Activated CD4-positive, alpha-beta T cell treated with anti-CD3 and anti-CD28 coated beads, Interleukin-2, amount 50 U/mL, for 4 hours (primary cell): ENCODE results near the gene CDC42BPB.

Source experiments
- DNase-seq, 2 experiments: peaks; one replicate each; pipeline ENCODE4 v3.0.0-alpha.2; 2020

CDC42BPB gene

DNA sequence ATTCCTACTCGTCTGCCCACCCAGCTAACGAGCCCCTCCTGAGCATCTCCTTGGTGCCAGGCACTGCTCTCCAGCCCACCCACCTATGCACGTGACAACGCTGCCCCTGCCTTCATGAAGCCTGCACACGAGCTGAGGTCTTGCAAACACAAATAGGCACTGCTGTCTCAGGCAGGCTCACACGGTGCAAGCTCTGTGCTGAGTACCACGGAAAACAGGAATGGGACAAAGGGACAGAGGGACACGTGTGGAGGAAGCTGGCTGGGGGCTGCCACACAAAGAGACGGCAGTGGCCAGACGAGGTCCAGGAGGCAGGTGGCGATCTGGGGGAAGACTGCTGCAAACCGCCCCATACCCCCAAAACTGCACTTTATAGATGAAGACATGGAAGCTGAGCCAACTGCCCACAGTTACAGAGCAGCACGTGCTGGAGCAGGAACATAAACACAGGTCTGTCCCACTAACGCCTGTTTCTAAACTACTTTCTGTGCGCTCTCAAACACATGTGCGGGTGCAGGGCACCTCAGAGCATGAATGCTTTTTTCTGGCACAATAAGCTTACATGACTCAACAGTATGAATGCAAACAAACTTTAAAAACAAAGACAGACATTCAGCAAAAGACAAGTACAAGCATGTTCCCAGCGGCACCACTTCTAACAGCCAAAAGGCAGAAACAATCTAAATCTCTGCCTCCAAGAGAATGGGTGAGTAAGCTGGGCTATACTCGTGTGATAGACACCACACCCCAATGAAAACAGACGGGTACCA is 70.4 kb downstream of the CDC42BPB start:
- no peak for DNase-seq

- no peak for DNase-seq
Measured at GRCh38 chr14:102985665-102986064, 71.7 kb downstream of the CDC42BPB start.

DNA sequence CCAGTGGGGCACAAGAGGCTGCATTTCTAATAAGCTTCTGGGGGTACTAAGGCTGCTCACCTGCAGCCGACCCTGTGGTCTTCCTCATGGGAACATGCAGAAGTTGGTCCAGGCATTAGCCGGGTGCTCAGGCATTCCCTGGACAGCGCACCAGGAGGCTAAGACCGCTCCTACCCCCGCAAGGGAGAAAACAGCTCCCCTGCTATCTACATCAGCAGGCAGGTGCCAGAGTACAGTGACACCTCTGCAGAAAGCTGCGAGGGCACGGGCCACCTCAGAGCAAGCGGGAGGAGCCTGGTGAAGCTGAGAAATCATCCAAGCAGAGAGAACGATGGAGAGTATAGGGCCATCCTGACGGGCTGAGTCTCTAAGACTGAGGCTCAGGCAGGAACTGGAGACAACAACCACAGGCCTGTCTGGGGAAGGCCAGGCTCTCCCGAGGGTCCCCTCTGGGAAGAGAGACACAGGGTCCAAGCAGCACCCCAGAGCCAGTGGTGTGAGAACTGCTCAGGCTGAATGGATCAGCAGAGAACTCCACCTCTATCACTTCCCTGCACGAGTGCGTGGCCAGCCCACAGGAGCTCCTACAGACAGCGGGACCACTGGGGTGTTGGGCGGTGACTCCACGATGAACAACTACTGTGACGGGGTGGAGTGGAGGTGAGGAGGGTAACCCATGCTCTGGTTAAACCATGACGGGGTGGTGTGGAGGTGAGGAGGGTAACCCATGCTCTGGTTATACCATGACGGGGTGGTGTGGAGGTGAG is 72.8 kb downstream of the CDC42BPB start:
- DNase-seq, result no peak

GRCh38 chr14:102983496-102983895 is 73.9 kb downstream of the CDC42BPB start:
- no peak for DNase-seq

- no peak for DNase-seq
Measured at GRCh38 chr14:102982852-102983470, 74.4 kb downstream of the CDC42BPB start.

- DNase-seq, result no peak
Measured at GRCh38 chr14:102980409-102980810, 76.9 kb downstream of the CDC42BPB start.

- no peak for DNase-seq
Measured at GRCh38 chr14:102979406-102979805, 77.9 kb downstream of the CDC42BPB start.

DNA sequence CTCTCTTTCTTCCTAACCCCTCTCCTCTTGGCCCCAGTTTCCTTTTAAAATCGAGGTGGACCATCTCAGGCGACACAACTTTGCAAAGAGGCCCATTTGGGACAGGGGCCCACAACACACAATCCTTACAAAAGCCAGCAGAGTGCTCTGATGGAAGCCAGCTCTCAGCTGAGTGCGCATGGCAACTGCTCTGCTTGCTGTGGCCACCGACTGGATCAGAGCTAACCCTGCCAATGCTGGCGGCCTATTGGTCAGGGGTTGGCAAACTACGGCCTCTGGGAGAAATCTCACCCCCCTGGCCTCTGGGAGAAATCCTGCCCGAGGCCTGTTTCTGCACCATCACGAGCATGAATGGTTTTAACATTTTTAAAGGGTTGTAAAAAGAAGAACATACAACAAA is 79.9 kb downstream of the CDC42BPB start:
- no peak for DNase-seq

- no peak for DNase-seq
Measured at GRCh38 chr14:102975662-102976061, 81.7 kb downstream of the CDC42BPB start.

- DNase-seq, result no peak
Measured at GRCh38 chr14:102973706-102974285, 83.6 kb downstream of the CDC42BPB start.

DNA sequence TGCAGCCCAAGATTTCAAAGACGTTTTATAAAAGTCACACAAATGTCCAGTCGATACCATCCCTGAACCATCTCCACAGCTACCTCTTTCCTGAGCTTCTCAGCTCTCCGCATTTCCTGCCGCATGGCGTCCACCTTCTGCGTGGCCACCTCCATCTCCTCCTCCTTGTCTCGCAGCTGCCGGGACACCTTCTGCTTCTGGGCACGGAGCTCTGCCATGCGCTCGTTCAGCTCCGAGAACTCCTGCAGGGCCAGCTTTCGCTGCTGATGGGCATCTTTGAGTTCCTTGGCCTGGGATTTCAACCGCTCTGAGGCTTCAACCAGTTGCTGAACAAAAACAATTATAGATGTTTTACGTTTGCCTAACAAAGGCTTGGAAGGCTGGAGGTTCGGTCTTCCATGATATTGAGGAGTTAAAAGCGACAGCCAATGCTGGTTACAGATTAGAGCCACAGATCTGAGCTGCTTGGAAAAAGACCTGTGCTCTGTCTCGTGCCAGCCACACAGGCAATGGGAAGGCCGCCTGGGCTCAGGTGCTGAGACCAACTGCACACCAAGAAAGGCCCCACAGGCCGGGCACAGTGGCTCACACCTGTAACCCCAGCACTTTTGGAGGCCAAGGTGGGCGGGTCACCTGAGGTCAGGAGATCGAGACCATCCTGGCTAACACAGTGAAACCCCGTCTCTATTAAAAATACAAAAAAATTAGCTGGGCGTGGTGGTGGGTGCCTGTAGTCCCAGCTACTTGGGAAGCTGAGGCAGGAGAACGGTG is 85.3 kb downstream of the CDC42BPB start:
- DNase-seq, result no peak

- DNase-seq, result no peak
Measured at GRCh38 chr14:102971314-102971713, 86.0 kb downstream of the CDC42BPB start.

GRCh38 chr14:102970496-102970895 is 86.9 kb downstream of the CDC42BPB start:
- no peak for DNase-seq

- no peak for DNase-seq
Measured at GRCh38 chr14:102969901-102970300, 87.4 kb downstream of the CDC42BPB start.

DNA sequence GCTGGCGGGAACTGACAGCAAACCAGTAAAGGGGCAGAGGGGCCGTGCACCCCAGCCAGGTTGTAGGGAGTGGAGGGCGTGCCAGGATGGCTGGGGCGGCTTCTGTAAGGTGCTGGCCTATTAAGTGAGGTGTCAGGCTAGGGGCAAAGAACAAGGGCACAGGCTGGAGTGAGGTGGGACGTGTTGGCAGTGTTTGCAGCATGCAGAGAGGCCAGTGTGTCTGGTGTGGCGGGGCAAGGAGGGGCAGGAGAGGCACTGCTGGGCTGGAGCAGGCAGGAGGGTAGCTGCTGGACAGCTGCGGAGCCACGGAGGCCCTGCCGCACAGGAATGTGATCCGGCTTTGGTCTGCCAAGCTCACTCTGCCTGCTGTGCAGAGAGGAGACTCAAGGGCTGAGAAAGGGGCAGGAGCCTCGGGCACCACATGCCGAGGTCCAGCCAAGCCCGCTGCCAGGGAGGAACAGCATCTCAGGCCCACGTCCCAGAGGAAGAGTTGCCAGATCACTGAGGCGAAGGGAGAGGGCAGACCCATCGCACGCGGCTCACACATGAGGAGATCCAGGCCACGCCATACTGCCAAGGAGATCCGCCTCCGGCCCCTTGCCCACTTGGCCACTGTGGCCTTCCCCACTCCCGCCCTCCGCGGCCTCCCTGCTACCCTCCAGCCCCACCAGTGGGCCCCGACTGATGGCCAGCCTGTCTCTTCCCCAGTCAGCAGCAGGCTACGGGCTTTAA is 88.1 kb downstream of the CDC42BPB start:
- DNase-seq, result no peak

GRCh38 chr14:102968306-102968705 is 89.0 kb downstream of the CDC42BPB start:
- DNase-seq, result no peak

- no peak for DNase-seq
Measured at GRCh38 chr14:102967506-102967795, 89.9 kb downstream of the CDC42BPB start.

DNA sequence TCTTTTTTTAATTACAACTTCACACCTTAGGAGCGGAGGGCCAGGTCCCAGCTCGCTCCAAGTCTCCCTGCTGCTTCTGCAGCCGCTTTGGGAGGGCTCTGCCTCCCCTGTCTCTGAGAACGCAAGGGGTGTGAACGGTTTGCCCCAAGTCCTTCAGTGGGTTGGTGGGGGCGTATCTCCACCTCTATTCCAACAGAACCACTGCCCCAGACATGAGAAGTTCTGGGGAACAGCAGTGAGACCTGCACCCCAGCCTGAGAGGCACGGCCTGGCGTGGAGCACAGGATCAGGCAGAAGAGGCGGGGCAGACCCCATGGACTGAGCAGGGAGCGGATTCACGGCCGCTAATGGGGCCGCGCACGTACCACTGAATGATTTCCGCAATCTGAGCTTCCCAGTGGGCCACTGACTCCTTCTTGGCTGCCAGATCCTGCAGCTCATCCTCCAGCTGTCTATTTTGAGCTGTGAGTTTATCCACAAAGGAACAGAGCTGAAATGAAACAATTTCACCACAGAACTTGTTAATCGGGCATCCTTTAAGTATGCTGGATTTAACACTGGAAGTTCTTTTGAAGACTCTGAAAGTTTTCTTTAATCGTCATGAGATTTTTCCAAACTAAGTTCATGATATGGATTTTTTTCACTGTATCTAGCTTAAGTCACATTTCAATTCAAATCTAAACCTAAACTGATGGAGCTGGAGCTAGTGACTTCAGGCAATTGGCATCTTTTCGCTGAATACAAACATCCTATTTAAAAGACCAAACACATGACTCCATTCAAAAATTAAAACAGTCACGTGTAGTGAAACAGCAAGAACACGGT is 90.5 kb downstream of the CDC42BPB start:
- no peak for DNase-seq

DNA sequence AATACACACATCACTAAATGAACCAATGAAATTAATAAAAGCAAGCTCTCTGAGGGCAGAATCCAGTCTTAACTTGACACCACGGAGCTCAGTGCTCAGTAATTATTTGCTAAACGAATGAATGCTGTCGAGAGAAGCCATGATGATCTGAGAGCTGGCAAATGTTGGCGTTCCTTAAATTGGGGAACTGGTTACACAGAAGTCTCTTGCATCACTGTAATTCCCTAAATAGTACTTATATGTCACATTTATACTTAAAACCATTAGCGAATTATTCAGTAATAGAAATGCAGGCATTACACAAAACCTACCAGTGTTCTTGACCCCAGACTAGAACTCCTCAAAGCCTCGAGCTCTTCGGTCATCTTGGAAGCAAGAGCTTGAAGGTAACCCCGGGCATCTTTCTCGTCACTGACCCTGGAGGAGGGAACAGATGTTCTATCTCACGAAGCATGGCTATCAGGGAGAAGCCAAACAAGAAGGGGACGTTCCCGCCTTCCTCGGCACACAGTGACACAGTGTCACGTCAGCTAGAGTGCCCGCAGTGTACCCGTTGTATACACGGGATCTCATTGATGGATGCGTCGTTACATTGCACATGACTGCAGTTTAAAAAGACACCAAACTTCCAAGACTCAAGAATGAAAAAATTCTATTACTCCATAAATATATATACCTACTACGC is 91.2 kb downstream of the CDC42BPB start:
- no peak for DNase-seq

DNA sequence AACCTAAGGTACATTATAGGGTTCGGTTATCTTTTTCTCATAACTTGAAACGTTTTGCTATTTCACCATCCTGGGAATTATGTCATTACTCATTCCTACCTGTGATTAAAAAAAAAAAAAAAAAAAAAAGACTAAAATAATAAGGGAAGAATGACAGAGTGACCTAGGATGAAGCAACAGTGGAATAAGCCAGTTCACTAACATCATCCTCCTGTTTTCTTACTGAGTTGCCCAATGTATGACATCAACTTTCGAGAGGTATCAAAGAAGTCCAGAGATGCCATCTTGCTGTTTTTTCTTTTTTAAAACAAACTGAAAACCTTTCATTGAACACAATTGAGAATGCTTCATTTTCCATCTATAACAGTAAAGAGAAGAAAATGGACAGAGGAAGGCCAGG is 92.1 kb downstream of the CDC42BPB start:
- DNase-seq, result no peak
